ENCODE measurements around the gene CAMK2G. TPM values are rescaled to one million over a fixed set of nuclear protein-coding genes. Genes with fewer than 3 reads are reported as not detected.
A peak's percentile ranks its signal among the peaks of the same experiment; 100 is the strongest.
"Not testable (repeated sequence)": the region's sequence is repeated elsewhere in the genome, so short reads cannot be mapped to it uniquely, and the experiment has no call there.

The CAMK2G gene
- total RNA-seq, 3 donors from 2014 or later (not counting 1 experiment from before 2014, with no cell fraction given): 53.6 to 73.8 (median 62.3) TPM

DNA sequence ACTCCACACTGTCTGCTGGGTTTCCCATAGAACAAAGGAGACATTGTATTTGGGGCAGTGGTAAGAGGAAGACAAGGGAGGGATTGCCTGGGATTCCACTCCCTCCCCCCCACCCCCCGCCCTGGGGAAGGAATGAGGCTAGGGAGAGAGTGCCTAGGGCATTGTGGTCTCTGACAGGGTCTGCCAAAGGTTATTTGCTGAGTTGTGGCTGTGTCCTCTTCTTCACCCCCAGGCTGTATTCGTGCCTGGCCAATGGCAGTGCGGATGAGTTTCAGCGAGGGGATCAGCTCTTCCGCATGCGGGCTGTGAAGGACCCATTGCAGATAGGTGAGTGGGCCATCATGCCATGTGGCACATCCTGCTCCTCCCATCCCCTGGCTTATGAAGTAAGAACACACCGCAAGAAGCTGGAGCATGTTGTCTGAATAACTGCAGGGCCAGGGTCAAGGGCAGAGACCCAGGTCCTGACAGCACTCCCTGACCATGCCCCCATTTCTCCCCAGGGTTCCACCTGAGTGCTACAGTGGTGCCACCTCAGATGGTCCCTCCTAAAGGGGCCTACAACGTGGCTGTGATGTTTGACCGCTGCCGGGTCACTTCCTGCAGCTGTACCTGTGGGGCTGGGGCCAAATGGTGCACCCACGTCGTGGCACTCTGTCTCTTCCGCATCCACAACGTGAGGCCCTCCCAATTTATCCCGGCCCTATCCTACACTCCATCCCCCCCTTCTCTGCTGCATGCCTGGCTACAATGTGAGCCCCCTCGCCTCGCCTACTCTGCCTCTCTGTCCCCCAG is 85.3 kb downstream of the CAMK2G start:
- intact Hi-C loops (cut with micrococcal nuclease): loop anchor here (5.0 kb wide), 1 partner anchor 388 kb away; no protein-coding TSS in a partner anchor
- Histone ChIP-seq H3K36me3 (ENCODE audit: control insufficient read depth, insufficient read depth, low read length) (peaks cover 51% of the 10 kb centered on the region), H3K27ac (ENCODE audit: low read length) (no peak overlapping the region), H3K9me3 (ENCODE audit: control insufficient read depth, insufficient read depth, low read length) (no peaks in the 10 kb centered on the region), H3K4me1 (ENCODE audit: control insufficient read depth, insufficient read depth, low read length) (peaks cover 22% of the 10 kb centered on the region), H3K4me3 (ENCODE audit: low read length) (no peak overlapping the region), H3K27me3 (ENCODE audit: control insufficient read depth, insufficient read depth, low read length) (no peaks in the 10 kb centered on the region)
- 96% methylated on average over 16 of the region's 17 CpGs for WGBS (ENCODE audit: insufficient coverage)
- Mint-ChIP-seq H3K27me3 (ENCODE audit: low read depth in 2 of 2) (no peaks in the 10 kb centered on the region), H3K9me3 (no peaks in the 10 kb centered on the region), H3K36me3 (no peaks in the 10 kb centered on the region), H3K27ac (no peak overlapping the region), H3K4me3 (no peak overlapping the region), H3K4me1 (peaks cover 27 to 39% of the 10 kb centered on the region in 2 donors)
- ATAC-seq: no peak
- no peak for TF ChIP-seq CTCF (IDR thresholded peaks at IDR 0.05)
- DNase-seq: no peak

- not testable (repeated sequence) for H3K9me3 Mint-ChIP-seq; ATAC-seq; H3K27me3 ChIP-seq (ENCODE audit: control insufficient read depth, insufficient read depth, low read length); DNase-seq; H3K36me3 Mint-ChIP-seq; H3K4me3 ChIP-seq (ENCODE audit: low read length); H3K9me3 ChIP-seq (ENCODE audit: control insufficient read depth, insufficient read depth, low read length); H3K27ac ChIP-seq (ENCODE audit: low read length); H3K27me3 Mint-ChIP-seq (ENCODE audit: low read depth in 2 of 2)
- intact Hi-C loops (cut with micrococcal nuclease): loop anchor here (5.0 kb wide), 1 partner anchor 390 kb away; no protein-coding TSS in a partner anchor
- Mint-ChIP-seq H3K27ac (peak overlapping the region; percentile 35 to 96), H3K4me3 (peak overlapping the region; percentile 35), H3K4me1 (peaks cover 34 to 45% of the 10 kb centered on the region in 2 donors)
- Histone ChIP-seq H3K4me1 (ENCODE audit: control insufficient read depth, insufficient read depth, low read length) (peaks cover 22% of the 10 kb centered on the region), H3K36me3 (ENCODE audit: control insufficient read depth, insufficient read depth, low read length) (peaks cover 33% of the 10 kb centered on the region)
- 97% methylated on average over 19 of the region's 21 CpGs for WGBS (ENCODE audit: insufficient coverage)
Observed at GRCh38 chr10:73787031-73787800, 87.1 kb downstream of the CAMK2G start.

- peak overlapping the region; percentile 90 to 96 for H3K27ac Mint-ChIP-seq
- Histone ChIP-seq H3K27ac (ENCODE audit: low read length) (peak overlapping the region; percentile 69), H3K4me3 (ENCODE audit: low read length) (peak overlapping the region; percentile 48), H3K4me1 (ENCODE audit: control insufficient read depth, insufficient read depth, low read length) (peaks cover 22% of the 10 kb centered on the region), H3K9me3 (ENCODE audit: control insufficient read depth, insufficient read depth, low read length) (no peaks in the 10 kb centered on the region), H3K27me3 (ENCODE audit: control insufficient read depth, insufficient read depth, low read length) (no peaks in the 10 kb centered on the region), H3K36me3 (ENCODE audit: control insufficient read depth, insufficient read depth, low read length) (peaks cover 26% of the 10 kb centered on the region)
- ATAC-seq: no peak
- no peak for TF ChIP-seq CTCF (IDR thresholded peaks at IDR 0.05)
- no peaks in the 10 kb centered on the region for H3K9me3 Mint-ChIP-seq
- no peak for DNase-seq
- H3K4me3 Mint-ChIP-seq: peak overlapping the region; percentile 96
- WGBS (ENCODE audit: insufficient coverage): 5% methylated on average over 2 of the region's 2 CpGs
- H3K36me3 Mint-ChIP-seq: no peaks in the 10 kb centered on the region
- H3K4me1 Mint-ChIP-seq: peaks cover 41 to 51% of the 10 kb centered on the region in 2 donors
- no peaks in the 10 kb centered on the region for H3K27me3 Mint-ChIP-seq (ENCODE audit: low read depth in 2 of 2)
- intact Hi-C loops (cut with micrococcal nuclease): loop anchor here (5.0 kb wide), 1 partner anchor 391 kb away; no protein-coding TSS in a partner anchor
Observed at GRCh38 chr10:73786512-73786885, 87.9 kb downstream of the CAMK2G start.
